Smooth muscle cell (in vitro differentiated cells): Measurements from ENCODE around the gene GIT2. TPM values are rescaled to one million over a fixed set of nuclear protein-coding genes. Genes with fewer than 3 reads are reported as not detected.
A peak's percentile ranks its signal among the peaks of the same experiment; 100 is the strongest.

Experiments
- DNase-seq: peaks from one replicate; lab custom pipeline; 2025; ENCODE audit not compliant: unreplicated experiment; lab: John Stamatoyannopoulos, UW
- H2AFZ ChIP-seq: fragments of 200-600 bp; sonication (generic); 2 replicates; pipeline ENCODE4 v1.6.0; 2016; ENCODE audit warnings: antibody characterized with exemption, low read depth, mild to moderate bottlenecking
- H3F3A ChIP-seq: fragments of 200-600 bp; sonication (generic); 2 replicates; pipeline ENCODE4 v1.6.0; 2017; ENCODE audit warnings: antibody characterized with exemption, low read depth
- H3K27ac ChIP-seq: fragments of 200-600 bp; sonication (generic); 2 replicates; pipeline ENCODE4 v1.5.1; 2016; ENCODE audit warnings: low read depth, mild to moderate bottlenecking
- H3K27me3 ChIP-seq: fragments of 200-600 bp; sonication (generic); 2 replicates; pipeline ENCODE4 v1.6.1; 2016; ENCODE audit warnings: low read depth, mild to moderate bottlenecking
- H3K36me3 ChIP-seq: fragments of 200-600 bp; sonication (generic); 2 replicates; pipeline ENCODE4 v1.5.1; 2016; ENCODE audit warnings: low read depth
- H3K4me1 ChIP-seq: fragments of 200-600 bp; sonication (generic); 2 replicates; pipeline ENCODE4 v1.5.1; 2016; ENCODE audit warnings: low read depth
- H3K4me2 ChIP-seq: fragments of 200-600 bp; sonication (generic); 2 replicates; pipeline ENCODE4 v1.6.0; 2016; ENCODE audit warnings: mild to moderate bottlenecking
- H3K4me3 ChIP-seq: fragments of 200-600 bp; sonication (generic); 2 replicates; pipeline ENCODE4 v1.5.1; 2016; ENCODE audit warnings: mild to moderate bottlenecking
- H3K79me2 ChIP-seq: fragments of 200-600 bp; sonication (generic); 2 replicates; pipeline ENCODE4 v1.6.0; 2016; ENCODE audit warnings: low read depth, mild to moderate bottlenecking
- H3K9ac ChIP-seq: fragments of 200-600 bp; sonication (generic); 2 replicates; pipeline ENCODE4 v1.6.0; 2016; ENCODE audit warnings: low read depth
- H3K9me3 ChIP-seq: fragments of 200-600 bp; sonication (generic); replicated peaks from 2 replicates; pipeline ENCODE4 v1.5.1; 2016; ENCODE audit warnings: low read depth
- H4K20me1 ChIP-seq: fragments of 200-600 bp; sonication (generic); 2 replicates; pipeline ENCODE4 v1.6.0; 2016; ENCODE audit warnings: low read depth
- WGBS: methylation state at CpG from one replicate; pipeline ENCODE4 v1.1.7; 2016; ENCODE audit warnings: low lambda C conversion rate; 5-methylcytosine and 5-hydroxymethylcytosine counted together
- polyA plus RNA-seq: library from polyadenylated mRNA; unstranded; fragments of >200 nt; fragmentation: Nextera tagmentation; extraction: Ambion mirVana; gene quantifications from 2 replicates; pipeline ENCODE4 v1.2.1, GENCODE V29; 2016
- total RNA-seq: library from RNA; depleted of rRNA; stranded (reverse); fragments of >200 nt; gene quantifications from 2 replicates; pipeline ENCODE4 v1.2.3, GENCODE V29; 2014
- TF ChIP-seq, protein P1 (sequence below): fragments of 200-600 bp; sonication (generic); IDR thresholded peaks from 2 replicates; pipeline ENCODE4 v1.5.1; 2017; ENCODE audit warnings: borderline replicate concordance, mild to moderate bottlenecking, antibody characterized with exemption; ENCODE audit not compliant: insufficient read depth, poor library complexity, severe bottlenecking

GIT2 gene, protein sequence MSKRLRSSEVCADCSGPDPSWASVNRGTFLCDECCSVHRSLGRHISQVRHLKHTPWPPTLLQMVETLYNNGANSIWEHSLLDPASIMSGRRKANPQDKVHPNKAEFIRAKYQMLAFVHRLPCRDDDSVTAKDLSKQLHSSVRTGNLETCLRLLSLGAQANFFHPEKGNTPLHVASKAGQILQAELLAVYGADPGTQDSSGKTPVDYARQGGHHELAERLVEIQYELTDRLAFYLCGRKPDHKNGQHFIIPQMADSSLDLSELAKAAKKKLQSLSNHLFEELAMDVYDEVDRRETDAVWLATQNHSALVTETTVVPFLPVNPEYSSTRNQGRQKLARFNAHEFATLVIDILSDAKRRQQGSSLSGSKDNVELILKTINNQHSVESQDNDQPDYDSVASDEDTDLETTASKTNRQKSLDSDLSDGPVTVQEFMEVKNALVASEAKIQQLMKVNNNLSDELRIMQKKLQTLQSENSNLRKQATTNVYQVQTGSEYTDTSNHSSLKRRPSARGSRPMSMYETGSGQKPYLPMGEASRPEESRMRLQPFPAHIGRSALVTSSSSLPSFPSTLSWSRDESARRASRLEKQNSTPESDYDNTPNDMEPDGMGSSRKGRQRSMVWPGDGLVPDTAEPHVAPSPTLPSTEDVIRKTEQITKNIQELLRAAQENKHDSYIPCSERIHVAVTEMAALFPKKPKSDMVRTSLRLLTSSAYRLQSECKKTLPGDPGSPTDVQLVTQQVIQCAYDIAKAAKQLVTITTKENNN
- total RNA-seq (27.3 and 27.4 TPM in 2 replicates), polyA plus RNA-seq (20.3 and 24.9 TPM in 2 replicates)

DNA sequence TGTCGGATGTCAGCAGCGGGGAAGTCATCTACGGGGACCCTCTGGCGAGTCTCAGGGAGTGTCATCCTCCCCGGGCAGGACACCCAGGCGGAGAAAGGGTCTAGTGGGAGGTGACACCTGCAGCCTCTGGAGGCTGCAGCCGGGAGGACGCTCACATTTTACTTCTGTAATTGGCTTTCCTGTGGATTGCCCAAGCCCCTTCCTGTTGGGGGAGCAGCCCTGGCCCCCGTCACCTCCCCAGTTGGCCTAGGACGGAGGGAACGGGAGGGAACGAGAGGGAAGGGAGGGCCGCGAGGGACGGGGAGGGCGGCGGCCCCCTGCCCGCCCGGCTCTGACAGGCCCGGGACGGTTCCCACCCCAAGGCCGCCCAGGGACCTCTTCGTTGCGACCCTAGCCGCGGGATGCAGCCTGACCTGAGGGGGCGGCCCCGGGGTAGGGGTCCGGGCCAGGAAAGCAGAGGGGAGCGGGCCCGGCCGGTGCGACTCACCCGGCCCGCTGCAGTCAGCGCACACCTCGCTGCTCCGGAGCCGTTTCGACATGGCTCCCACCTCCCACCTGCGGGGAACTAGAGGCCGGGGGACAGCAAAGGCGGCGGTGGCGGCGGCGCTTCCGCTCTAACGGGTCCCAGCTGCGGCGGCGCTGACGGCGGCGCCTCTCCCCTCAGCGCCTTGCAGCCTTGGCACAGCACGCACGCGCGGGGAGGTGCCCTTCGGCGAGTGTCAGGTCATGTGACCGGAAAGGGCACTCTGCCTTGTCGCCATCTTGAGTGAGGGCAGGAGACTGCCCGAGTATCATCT, at the start of gene GIT2:
TSS of gene GIT2 (minus strand) at position 683 of the 797 bp plus-strand sequence. CDS start at position 539, 144 bp downstream.
- Histone ChIP-seq H3K9me3 (no peaks in the 10 kb centered on the region), H3F3A (peaks cover 4% of the 10 kb centered on the region), H3K27ac (no peak within 1 kb of the TSS), H2AFZ (peak within 1 kb of the TSS; percentile 88), H3K9ac (peak within 1 kb of the TSS; percentile 76), H3K36me3 (peaks cover under 1% of the 10 kb centered on the region), H3K4me3 (peak within 1 kb of the TSS; percentile 87), H3K27me3 (no peaks in the 10 kb centered on the region), H3K79me2 (peaks cover 44% of the 10 kb centered on the region), H3K4me2 (peak within 1 kb of the TSS; percentile 94), H3K4me1 (peaks cover 21% of the 10 kb centered on the region), H4K20me1 (peaks cover 29% of the 10 kb centered on the region)
- DNase-seq: peak; percentile 55
- under 1% methylated on average over 58 of the region's 65 CpGs for WGBS
- TF ChIP-seq, protein P1, sequence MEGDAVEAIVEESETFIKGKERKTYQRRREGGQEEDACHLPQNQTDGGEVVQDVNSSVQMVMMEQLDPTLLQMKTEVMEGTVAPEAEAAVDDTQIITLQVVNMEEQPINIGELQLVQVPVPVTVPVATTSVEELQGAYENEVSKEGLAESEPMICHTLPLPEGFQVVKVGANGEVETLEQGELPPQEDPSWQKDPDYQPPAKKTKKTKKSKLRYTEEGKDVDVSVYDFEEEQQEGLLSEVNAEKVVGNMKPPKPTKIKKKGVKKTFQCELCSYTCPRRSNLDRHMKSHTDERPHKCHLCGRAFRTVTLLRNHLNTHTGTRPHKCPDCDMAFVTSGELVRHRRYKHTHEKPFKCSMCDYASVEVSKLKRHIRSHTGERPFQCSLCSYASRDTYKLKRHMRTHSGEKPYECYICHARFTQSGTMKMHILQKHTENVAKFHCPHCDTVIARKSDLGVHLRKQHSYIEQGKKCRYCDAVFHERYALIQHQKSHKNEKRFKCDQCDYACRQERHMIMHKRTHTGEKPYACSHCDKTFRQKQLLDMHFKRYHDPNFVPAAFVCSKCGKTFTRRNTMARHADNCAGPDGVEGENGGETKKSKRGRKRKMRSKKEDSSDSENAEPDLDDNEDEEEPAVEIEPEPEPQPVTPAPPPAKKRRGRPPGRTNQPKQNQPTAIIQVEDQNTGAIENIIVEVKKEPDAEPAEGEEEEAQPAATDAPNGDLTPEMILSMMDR: no peak

DNA sequence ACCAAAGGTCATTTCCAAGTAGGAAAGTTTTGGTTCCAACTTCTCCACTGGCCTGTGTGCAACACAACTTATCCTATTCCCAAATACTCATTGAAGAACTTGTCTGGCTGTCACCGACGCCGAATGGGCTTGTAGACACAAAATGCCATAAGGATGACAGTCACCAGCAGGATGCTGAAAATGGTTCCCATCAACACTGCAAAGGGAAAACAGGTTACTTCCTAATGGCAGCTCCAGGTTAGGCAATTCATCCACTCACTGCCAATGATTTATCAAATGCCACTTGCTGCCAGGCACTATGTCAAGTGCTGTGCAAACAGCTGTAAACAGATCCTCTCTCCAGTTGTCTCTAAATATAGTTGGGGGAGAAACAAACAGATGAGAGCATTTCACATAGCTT, 46.1 kb upstream of the GIT2 start:
- no peak for DNase-seq
- TF ChIP-seq, protein P1: no peak
- peaks cover 4% of the 10 kb centered on the region for H3K4me1 ChIP-seq
- H3K9me3 ChIP-seq: no peaks in the 10 kb centered on the region
- H3K4me3 ChIP-seq: no peak overlapping the region
- no peaks in the 10 kb centered on the region for H3K36me3 ChIP-seq
- no peak overlapping the region for H3K9ac ChIP-seq
- H4K20me1 ChIP-seq: peaks cover 39% of the 10 kb centered on the region
- H3K79me2 ChIP-seq: peaks cover 38% of the 10 kb centered on the region
- no peak overlapping the region for H3K27ac ChIP-seq
- H3F3A ChIP-seq: peaks cover 10% of the 10 kb centered on the region
- no peak overlapping the region for H3K4me2 ChIP-seq
- H2AFZ ChIP-seq: no peak overlapping the region
- H3K27me3 ChIP-seq: no peaks in the 10 kb centered on the region
- 100% methylated on average over 3 of the region's 3 CpGs for WGBS

- peaks cover 15% of the 10 kb centered on the region for H3K79me2 ChIP-seq
- peaks cover 10% of the 10 kb centered on the region for H3F3A ChIP-seq
- no peak for DNase-seq
- H3K4me3 ChIP-seq: no peak overlapping the region
- H3K4me1 ChIP-seq: no peaks in the 10 kb centered on the region
- peak overlapping the region; percentile 0 for H3K4me2 ChIP-seq
- 36% methylated on average over 5 of the region's 5 CpGs for WGBS
- H3K27ac ChIP-seq: peak overlapping the region; percentile 90
- no peaks in the 10 kb centered on the region for H3K9me3 ChIP-seq
- H2AFZ ChIP-seq: no peak overlapping the region
- TF ChIP-seq, protein P1: no peak
- no peaks in the 10 kb centered on the region for H3K27me3 ChIP-seq
- H4K20me1 ChIP-seq: peaks cover 35% of the 10 kb centered on the region
- H3K9ac ChIP-seq: peak overlapping the region; percentile 69
- no peaks in the 10 kb centered on the region for H3K36me3 ChIP-seq
These were observed 43.1 kb upstream of the GIT2 start for GRCh38 chr12:110039085-110039807.
